GM11168 (cell line): ENCODE data around the gene MEGF9.

ENCODE experiments used
- in situ Hi-C: fragments of 300-500 bp; cut with MboI; formaldehyde crosslinking; loops from one replicate; pipeline ENCODE4 v1.12.0; 2022; ENCODE audit warnings: low sequenced_read_pairs; ENCODE audit not compliant: unreplicated experiment

Gene MEGF9

GRCh38 chr9:120593250-120593954, 120.9 kb downstream of the MEGF9 start:
- in situ Hi-C loops: no loop called here

DNA sequence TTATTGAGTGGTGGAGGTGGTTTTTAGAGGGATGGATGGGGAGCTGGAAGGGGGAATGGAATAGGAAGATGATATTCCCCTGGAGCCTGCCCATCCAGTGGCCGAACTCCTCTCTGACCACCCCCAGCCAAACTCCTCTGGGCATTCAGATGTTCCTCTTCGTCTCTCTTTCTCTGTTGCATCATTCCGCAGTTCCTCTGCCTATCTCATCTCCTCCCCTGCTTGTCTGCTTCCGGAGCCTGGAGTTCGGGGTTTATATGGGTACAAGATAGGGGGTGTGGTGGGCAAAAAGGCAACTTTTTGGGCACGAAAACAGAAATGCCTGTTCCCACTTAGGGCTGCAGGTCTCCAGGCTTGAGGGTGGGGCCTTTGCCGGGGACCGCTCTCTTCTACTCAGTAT, 122.1 kb downstream of the MEGF9 start:
- in situ Hi-C loops: no loop called here

DNA sequence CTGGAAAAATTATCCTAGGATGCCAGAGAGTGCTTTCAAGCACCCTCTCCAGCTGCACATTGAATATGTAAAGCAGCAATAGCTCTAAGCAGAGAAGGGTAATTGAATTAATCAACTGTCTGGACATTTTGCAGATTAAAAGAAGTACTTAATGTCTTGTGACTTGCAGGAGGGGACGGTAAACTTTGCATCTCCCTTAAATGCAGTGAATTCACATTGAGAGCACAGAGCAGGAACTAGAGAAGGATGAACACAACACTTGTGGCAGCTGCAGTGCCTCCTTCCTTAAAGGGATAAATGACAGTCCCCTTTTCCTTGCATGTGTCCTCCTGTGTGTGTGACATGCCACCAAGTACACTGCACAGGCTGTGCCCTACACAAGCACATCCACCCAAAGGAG, 126.9 kb downstream of the MEGF9 start:
- in situ Hi-C loops: no loop called here

GRCh38 chr9:120583958-120584369, 130.3 kb downstream of the MEGF9 start:
- in situ Hi-C loops: no loop called here

DNA sequence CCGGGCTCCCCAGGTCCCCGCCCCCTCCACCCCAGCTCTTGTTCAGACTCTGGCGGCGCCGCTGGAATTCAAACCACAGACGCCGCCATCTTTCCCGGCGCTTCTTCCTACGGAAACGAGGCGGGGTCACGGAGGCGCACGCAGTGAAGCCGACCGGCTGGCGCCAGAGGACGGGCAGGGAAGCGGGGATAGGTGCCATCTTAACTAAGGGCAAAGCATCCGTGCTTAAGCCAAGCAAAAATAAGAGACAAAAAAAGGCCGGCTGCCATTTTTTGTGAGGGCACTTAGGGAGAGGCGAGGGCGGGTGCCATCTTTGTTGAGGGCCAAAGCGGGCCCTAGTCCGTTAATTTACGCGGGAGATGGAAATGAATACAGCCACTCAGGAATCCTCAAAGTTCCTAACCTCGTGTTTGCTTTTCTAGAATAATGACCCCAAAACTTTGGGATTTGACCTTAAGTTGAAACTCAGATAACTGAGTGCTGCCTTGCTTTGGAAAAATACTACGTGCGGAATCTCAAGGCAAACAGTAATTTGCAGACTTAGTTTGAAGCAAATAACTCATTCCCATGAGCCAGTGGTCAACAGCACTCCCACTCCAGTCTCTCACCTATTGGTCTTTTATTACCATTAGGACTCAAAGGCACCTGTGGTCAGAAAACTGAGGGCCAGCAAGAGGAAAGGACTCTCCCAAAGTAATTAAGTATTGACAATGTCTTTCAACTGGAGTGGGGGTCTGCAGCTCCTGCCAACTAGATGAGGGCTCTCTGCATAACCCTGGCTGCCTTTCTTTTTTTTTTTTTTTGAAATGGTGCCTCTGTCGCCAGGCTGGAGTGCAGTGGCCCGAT, 134.0 kb downstream of the MEGF9 start, which contains the start of gene CDK5RAP2:
Gene CDK5RAP2 (minus strand): TSS at position 117 of the 846 bp plus-strand sequence. CDS start 189 bp downstream, outside the sequence.
- in situ Hi-C loops: no loop called here

GRCh38 chr9:120579139-120580050, 134.9 kb downstream of the MEGF9 start:
- in situ Hi-C loops: no loop called here

- in situ Hi-C loops: no loop called here
These were observed 139.8 kb downstream of the MEGF9 start for GRCh38 chr9:120574473-120574872.

DNA sequence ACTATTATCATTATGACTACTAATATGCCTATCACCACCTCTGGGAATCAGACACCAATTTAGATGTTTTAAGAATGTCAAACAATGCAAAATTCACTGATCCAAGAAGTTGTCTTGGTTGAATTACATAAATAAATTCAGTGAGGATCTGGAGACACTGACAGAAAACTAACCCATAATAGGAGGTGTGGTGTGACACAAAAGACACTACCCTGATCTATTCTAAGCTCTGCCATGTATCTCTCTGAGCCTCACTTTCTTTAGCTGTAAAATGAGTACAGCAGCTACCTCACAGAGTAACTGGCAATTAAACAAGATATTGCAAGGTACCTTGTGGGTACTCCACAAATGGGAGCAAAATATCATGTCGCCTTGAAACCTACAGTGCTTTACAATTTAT, 141.8 kb downstream of the MEGF9 start:
- in situ Hi-C loops: no loop called here

DNA sequence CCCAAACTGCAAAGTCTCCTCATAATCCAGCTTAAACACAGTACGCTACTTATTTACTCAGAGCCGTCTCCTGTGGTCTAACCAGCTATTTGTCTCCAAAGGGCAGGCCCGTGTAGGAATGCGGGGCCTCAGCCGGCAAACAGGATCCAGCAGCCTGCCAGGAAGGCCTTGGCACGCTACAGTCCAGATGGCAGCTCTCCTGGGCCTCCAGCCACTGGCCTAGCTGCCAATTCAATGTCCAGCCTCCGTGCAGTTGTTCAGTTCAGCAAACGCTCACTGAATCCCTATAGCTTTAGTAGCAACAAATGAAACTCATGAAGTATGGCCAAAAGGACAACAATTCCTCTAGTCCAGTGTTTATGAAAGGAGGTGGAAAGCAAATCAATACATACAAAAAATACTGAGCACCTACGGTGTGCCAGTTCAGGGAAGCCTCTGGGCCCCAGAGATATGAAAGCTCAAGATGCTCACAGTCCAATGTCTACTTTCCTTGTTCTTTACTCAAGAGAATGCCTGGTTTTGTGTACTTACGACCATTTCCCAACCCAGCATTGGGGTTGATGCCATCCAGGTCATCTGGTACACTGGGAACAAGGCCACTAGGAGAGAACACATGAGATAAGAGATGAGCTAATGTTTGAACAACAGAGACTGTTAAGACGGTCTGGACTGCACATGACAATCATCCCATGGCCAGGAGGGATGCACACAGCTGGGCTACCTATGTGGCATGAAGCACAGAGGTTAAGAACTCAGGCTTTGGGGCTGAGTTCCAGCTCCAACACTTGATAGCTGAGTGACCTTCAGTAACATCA, 142.6 kb downstream of the MEGF9 start:
- in situ Hi-C loops: no loop called here

- in situ Hi-C loops: no loop called here
These were observed 144.0 kb downstream of the MEGF9 start for GRCh38 chr9:120570296-120570695.

DNA sequence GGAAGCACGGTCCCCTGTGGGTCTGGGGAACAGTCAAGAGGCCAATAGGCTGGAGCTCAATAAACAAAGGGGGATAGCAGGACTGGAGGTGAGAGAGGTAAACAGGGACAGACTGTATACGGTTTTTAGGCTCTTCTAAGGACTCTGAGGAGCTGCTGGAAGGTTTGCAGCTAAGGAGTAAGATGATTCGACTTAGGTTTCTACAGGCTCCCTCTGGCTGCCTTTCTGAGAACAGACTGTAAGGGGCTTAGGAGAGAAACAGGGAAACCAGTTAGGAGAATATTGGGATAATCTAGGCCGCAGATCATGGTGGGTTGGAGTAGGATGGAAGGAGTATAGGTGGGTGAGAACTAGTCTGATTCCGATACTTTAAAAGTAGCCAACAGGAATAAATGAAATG, 144.7 kb downstream of the MEGF9 start:
- in situ Hi-C loops: no loop called here

DNA sequence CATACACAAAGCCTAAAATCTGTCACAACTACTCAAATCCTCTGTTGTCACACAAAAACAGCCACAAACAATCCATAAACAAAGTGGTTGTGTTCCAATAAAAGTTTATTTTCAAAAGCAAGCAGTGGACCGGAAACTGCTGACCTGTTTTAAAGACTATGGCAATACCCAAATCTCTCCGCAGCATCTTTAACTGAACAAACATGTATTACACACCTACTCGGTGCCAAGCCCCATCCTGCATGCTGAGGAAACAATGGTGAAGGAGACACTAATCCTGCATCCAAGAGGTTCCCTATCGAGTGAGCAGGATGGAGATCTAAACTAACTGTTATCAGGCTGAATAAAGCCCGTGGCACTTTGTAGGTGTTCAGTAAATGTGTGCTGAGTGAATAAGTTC, 145.5 kb downstream of the MEGF9 start:
- in situ Hi-C loops: no loop called here

DNA sequence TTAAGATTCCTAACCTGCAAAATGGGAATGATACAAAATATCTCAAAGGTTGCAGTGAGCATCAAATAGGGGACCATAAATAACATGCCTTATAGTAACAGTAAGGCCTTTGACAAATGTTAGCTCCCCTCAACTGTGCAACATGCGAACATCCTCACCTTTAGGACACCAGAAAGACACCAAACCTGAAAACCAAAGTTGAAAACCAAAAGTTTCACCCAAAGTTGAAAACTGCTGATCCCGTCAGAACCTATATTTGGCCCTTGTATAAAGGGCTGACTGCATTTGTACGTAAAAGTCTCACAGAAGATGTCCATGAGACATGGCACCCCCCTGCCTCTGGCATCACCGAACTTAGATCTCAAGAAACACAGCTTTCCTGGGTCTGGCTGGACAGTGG, 146.4 kb downstream of the MEGF9 start:
- in situ Hi-C loops: no loop called here

- in situ Hi-C loops: no loop called here
These were observed 147.2 kb downstream of the MEGF9 start for GRCh38 chr9:120567081-120567480.

GRCh38 chr9:120564589-120564988, 149.7 kb downstream of the MEGF9 start:
- in situ Hi-C loops: no loop called here

DNA sequence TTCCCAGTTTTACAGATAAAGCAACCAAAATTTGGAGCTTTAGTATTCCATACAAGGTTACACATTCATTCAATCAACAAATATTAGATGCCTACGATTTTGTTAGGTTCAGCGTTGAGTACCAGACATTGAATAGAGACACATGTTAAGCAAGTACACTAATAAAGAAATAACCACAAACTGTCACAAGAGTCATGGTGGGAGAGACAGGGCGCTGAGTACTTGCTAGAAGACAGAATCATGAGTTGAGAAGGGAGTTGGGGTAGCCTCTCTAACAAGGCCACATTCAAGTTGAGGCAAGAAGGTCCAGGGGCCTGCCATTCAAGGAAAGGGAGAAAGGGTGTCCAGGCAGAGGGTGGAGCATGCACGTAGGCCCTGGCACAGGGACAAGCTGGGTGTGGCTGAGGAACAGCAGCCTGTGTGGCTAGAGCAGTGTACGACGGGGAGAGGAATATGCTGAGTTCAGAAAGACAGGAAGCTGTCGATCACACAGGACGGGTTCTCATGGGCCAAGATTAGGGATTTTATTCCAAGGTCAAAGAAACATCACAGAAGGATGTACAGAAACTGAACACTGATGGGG, 151.3 kb downstream of the MEGF9 start:
- in situ Hi-C loops: no loop called here

DNA sequence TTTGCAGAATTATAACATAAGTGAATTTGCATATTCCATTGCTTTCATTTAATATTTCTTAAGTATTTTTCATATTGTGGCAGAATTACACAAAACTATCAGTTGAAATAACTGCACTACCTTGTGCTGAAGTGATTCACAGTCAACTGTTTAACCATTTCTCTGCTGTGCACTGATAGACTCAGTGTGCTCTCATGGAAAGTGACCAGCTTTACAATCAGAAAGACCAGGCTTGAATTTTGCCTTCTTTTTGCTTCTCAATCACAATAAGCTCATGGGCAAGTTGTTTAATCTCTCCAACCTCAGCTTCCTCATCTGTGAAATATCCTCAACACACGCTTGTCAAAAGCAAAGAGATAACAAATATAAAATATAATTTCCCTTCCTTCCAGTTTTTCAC, 152.6 kb downstream of the MEGF9 start:
- in situ Hi-C loops: no loop called here

- in situ Hi-C loops: no loop called here
These were observed 154.7 kb downstream of the MEGF9 start for GRCh38 chr9:120559546-120559945.

GRCh38 chr9:120558454-120558853, 155.8 kb downstream of the MEGF9 start:
- in situ Hi-C loops: no loop called here
